GM15510 (cell line): ENCODE measurements around the gene ARHGAP44.
A peak's percentile ranks its signal among the peaks of the same experiment; 100 is the strongest.

Experiments used
- POLR2A ChIP-seq: IDR thresholded peaks from 3 replicates; pipeline ENCODE4 v1.6.1; 2011; ENCODE audit warnings: borderline replicate concordance; ENCODE audit not compliant: insufficient read length; ENCODE audit errors: extremely low read depth

Gene ARHGAP44

DNA sequence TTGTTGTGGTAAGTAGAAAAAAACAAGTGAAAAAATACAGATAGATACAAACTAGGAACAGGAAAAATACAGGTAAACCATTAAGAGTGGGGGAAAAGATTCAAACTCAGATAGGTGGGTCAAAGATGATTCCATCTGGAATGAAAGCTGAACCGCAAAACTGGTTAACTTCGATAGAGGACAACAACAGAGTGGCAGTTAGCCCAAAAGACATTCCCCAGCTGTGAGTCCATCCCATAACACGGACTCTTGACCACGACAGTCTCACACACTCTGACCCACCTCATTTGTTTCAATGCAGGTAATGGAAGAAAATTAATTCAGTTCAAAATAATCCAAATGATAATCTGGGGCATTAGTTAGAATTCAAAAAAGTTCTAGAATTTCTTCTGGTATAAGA is 215.0 kb downstream of the ARHGAP44 start:
- no peak for TF ChIP-seq POLR2A

DNA sequence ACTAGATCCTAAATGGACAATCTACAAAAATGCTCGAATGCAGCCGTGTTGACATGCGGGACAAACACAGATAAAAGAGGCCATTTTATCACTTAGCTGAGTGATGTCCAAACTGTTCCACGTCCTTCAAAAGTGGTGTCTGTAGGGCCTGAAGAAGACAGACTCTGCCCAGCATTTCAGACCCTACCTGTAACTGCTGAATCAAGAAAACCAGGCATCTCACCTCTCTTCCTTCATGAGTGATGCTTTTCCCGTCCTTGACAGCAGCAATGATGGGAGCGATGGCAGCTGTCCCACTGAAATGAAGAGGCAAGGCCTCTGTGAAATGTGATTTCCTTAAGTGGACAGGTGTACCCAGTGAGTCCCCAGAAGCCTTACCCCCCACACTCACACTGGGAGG is 216.2 kb downstream of the ARHGAP44 start:
- TF ChIP-seq POLR2A = no peak

DNA sequence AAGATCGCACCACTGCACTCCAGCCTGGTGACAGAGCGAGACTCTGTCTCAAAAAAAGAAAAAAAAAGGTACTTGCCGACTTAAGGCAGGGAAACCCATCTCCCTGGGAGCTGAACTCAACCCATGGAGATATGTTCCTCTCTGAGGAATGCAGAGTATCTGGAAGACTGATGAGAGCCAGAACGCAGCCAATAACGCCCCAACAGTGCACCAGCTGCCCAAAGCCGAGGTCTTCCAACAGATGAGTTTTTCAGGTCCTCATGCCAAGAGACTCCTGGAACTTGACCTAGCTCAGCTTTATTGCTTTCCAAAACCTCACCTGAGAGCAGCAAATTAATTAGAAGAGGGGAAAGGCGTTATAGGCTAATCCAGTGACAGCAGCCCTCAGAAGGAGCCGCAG is 219.2 kb downstream of the ARHGAP44 start:
- no peak for TF ChIP-seq POLR2A

DNA sequence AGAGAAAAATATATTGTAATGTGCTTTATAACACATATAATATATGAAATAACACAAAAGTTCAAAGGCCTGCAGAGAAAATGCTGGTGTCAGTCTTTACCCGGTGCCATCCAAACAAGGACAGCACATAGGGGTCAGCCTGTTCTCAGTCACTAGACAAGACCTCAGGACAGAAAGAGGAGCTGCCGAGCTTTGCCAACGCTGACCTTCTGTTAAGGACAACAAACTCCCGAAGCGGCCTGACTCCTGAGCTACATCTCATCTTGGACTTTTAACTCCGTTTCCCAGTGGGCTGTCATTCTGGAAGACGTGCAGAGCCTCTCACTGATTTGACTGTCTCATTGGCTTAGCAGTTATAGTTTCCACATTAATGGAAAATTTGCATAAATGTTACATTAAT is 221.7 kb downstream of the ARHGAP44 start:
- TF ChIP-seq POLR2A = no peak

DNA sequence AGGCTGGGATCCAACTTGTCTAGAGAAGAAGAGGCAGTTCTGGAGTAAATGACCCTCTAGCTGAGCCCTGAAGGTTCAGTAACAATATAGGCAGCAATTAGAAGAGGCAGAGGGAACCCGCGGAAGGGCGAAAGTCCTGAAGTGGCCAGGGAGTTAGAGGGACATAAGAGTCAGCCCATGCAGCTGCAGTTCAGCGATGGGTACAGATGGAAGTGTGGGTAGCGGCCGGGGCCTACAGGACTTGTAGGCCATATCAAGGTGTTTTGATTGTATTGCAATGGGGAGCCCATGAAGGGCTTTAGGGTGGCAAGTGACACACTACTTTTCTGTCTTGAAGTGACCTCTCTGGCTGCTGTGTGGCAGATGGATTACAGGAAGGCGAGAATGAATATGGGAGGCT is 225.5 kb downstream of the ARHGAP44 start:
- no peak for TF ChIP-seq POLR2A

DNA sequence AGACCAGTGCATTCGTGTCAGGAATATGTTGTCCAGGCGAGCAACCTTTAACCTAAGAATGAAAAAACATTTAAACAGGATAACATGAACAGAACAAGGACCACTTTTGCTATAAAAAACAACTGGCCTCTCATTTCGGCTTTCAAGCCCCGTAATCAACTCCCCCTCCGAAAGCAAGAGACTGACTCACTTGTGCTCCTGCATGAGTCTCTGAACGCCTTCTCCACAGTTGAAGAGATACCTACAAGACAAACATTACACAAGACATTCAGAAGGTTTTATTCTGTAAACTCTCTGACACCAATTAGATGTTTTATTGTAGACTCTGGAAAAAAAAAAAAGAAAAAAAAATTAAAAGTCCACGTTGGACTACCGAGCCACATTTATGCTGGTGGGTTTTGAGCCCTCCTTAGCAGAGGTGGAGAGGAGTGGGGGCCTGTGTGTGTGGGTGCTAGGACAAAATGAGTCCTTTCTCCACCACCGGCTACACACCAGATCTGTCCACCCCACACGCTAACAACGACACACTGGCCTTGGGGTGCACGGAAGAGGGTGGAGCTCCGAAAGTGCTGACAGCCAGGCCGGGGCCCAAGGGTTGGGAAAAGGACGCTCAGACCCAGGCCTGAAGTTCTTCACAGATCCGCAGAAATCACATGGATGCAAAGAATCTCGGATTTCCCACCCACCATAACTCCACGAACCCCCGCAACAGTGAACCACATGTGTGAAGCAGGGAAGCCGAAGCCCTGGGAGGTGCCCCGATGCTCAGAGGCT is 227.8 kb downstream of the ARHGAP44 start:
- no peak for TF ChIP-seq POLR2A

DNA sequence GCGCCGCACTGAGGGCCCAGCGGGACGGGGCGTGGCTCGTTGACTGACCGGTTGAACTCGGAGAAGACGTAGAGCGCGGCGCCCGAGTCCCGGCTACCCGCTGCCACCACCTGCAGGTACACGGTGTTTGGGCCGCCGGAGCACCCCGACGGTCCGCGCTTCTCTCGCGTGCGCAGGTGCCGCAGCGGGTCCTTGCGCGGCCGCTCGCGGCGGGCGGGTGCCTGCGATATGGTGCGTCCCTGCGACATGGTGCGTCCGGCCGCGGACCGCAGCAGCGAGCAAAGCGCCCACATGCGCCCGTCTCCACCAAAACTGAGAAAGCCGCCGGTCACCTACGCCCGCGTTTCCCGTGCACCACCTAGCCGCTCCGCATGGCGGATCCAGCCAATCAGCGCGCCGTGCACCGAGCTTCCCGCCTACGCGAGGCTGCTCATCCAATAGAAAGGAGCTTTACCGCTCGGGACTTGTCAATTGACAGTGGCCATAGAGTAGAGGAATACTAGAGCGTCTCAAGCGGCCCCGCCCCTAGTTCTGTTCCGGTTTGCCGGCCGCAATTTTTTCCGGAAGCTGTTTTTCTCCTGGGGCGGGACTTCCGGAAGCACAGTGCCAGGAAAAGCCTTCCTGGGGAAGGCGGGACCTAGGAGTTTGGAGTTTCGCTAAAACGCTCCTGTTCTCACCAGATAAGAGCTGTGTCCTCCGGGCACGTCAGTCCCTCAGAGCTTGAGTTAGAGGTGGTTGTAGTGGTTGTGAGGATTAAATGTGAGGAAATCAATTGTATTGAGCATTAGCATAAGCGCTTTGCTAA is 228.6 kb downstream of the ARHGAP44 start, which contains the start of gene ELAC2:
Gene ELAC2, minus strand, starts transcription at position 373 of the 805 bp plus-strand sequence. Its CDS starts 80 bp downstream, at position 293.
- TF ChIP-seq POLR2A = peak; percentile 78

DNA sequence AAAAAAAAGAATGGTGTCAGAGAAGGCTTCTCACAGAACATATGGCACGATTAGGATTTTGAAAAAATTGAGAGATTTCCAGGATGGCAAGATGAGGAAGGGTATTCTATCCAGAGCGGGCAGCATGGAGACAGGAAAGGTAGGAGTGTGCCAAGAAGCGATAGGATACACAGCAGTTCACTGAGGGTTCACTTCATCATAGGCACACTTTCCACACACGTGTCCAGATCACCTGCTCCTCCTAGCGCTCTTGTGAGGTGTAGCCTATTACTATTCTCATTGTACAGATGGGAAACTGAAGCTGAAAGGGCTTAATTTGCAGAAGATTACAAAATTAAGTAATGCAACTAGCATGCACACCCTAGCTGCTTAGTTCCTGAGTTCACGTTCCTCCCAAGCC is 234.7 kb downstream of the ARHGAP44 start:
- TF ChIP-seq POLR2A = no peak

DNA sequence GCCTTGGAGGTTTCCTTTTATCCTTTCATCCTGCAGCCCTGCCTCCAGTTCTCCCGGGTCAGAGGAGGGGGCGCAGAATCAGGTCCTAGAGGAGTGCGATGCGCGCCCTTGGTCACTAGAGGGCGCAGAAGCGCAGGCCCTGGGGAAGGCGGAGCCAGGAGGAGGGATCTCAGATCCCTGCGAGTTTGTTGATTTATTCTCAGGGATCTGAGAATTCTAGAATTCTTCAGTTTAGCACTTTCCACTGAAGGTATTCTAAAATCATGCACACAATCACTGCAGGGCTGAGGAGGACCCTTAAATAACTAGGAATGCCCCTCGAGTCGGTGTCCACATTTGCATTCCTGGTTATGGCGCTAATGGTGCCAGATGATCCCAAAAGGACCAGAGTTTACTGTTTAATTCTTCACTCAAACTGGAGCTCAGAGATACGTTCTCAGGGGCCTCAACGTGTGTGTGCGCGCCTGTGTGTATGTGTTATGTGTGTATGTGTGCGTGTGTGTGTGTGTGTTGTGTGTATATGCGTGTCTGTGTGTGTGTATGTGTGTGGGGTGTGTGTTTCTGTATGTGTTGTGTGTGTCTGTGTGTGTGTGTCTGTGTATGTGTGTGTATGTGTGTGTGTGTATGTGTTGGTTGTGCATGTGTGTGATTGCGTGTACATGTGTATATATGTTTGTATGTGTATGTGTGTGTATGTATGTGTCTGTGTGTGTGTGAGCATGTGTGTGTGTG is 235.4 kb downstream of the ARHGAP44 start:
- TF ChIP-seq POLR2A = no peak

DNA sequence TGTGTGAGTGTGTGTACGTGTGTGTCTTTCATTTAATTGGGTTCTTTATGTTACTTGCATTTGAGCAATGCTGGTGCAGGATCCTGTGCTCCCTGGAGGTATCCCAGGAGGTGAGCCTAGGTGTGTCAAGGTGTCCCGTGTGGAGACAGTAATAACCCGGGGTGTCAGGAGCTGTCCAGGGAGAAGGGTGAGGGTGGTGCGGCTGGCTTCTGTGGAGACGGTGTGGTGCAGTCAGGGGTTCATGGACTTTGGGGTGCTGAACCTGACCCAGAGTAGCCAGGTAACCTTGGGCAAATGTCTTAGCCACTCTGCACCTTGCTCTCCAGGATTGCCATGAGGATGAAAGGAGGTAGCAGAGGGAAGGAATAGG is 235.9 kb downstream of the ARHGAP44 start:
- no peak for TF ChIP-seq POLR2A

DNA sequence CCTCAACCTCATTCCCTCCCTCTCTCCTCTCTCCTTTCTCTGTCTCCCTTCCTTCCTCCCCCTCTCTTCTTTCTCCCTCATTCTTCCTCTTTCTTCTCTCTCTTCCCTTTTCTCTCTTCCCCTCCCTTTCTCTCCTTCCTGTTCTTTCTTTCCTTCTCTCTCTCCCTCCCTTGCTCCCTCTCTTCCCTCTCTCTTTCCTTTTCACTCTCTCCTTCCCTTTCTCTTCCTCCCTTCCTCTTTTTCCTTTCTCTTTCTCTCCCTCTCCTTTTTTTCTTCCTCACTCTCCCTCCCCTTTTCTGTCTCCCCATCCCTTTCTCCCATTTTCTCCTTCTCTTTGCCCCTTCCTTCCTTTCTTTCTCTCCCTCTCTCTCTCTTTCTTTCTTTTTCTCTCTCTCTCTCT is 236.4 kb downstream of the ARHGAP44 start:
- TF ChIP-seq POLR2A = no peak

DNA sequence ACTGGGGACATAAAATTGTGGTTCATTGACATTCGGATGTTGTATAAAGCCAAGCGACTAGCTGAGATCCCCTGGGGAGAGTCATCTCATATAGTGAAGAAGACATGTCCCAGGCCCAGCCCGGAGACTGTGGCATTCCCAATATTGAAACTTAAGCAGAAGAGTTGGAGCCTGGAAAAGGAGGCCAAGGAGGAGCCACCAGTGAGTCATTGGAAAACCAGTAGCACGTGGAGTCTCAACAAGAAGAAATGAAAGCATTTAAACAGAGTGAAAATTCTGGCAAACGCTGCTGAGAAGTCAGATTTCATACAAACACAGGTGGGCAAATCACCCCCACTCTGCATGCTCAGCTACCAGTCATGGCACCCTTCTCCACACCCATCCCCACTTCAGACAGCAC is 237.9 kb downstream of the ARHGAP44 start:
- no peak for TF ChIP-seq POLR2A

DNA sequence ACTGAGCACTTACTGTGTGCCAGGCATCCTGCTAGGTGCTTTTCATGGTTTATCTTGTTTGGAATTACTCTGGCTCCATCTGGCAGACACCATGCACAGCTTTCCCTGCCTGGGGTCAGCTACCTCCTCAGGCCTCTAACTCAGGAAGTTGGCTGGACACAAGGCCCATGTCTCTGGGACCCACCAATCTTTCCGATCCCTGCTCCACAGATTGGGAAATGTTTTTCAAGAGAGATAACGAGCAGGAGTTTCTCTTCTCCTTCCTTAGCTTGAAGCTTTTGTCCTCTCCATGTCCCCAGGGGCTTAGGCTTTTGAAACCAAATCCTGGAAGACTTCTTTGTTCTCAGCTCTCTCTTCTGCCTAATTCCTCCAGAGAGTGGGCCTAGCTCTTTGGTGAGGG is 240.0 kb downstream of the ARHGAP44 start:
- no peak for TF ChIP-seq POLR2A

DNA sequence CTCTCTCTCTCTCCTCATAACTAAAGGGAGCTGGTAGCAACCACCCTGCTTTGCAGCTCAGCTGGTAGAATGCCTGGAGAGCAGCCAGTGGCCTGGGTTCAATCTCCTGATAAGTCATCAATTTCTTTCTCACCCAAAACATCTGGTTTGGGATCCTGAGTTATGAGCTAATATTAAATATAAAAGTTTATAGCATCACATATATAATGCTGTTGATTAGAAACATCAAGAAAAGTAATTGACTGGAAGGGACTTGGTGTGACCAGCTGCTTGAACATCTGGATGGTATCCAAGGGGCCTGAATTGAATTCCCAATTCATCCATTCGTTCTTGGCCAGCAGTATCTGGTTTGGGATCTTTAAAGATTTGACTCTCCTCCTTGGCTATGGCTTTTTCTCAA is 240.8 kb downstream of the ARHGAP44 start:
- no peak for TF ChIP-seq POLR2A
